A673 (cell line): ENCODE measurements around the gene TTLL10. TPM values are rescaled to one million over a fixed set of nuclear protein-coding genes. Genes with fewer than 3 reads are reported as not detected.

Source experiments
- BruUV-seq: library from RNA; stranded (reverse); fragments of 400-500 nt; replicated peaks from 2 replicates; lab custom pipeline; 2021; lab: Mats Ljungman, UMichigan
- CTCF ChIA-PET: fragments of 300-600 bp; sonication (Branson Sonifier 250); formaldehyde crosslinking; loops from one replicate; lab custom pipeline; 2022; ENCODE audit warnings: antibody characterized with exemption; lab: Charles Lee
- POLR2A ChIA-PET: fragments of 300-600 bp; sonication (Branson Sonifier 250); formaldehyde crosslinking; loops from one replicate; lab custom pipeline; 2022; ENCODE audit warnings: antibody characterized with exemption; ENCODE audit not compliant: low non-redundant PET; lab: Charles Lee
- DNase-seq: peaks from one replicate; pipeline ENCODE4 v3.0.0-alpha.2; 2015; ENCODE audit warnings: low spot score
- H3K27ac ChIP-seq: fragments of 200-600 bp; sonication (generic); 2 replicates; pipeline ENCODE4 v1.5.1; 2016; ENCODE audit warnings: mixed run types, low read depth, mild to moderate bottlenecking, mixed read lengths, antibody characterized with exemption, low read length; ENCODE audit not compliant: poor library complexity, severe bottlenecking
- H3K27me3 ChIP-seq: fragments of 200-600 bp; sonication (generic); replicated peaks from 2 replicates; pipeline ENCODE4 v1.6.1; 2017; ENCODE audit warnings: mixed run types, low read depth, mild to moderate bottlenecking, mixed read lengths, antibody characterized with exemption, low read length; ENCODE audit not compliant: insufficient read depth, poor library complexity
- H3K36me3 ChIP-seq: fragments of 200-600 bp; sonication (generic); 2 replicates; pipeline ENCODE4 v1.6.1; 2016; ENCODE audit warnings: mixed run types, mild to moderate bottlenecking, mixed read lengths, antibody characterized with exemption, low read length; ENCODE audit not compliant: insufficient read depth, poor library complexity, severe bottlenecking
- H3K4me1 ChIP-seq: fragments of 200-600 bp; sonication (generic); 2 replicates; pipeline ENCODE4 v1.6.1; 2017; ENCODE audit warnings: mixed run types, mild to moderate bottlenecking, mixed read lengths, antibody characterized with exemption, low read length; ENCODE audit not compliant: insufficient read depth, poor library complexity, severe bottlenecking
- H3K4me3 ChIP-seq: fragments of 200-600 bp; sonication (generic); 2 replicates; pipeline ENCODE4 v1.5.1; 2016; ENCODE audit warnings: low read depth, mixed run types, mild to moderate bottlenecking, mixed read lengths, low read length; ENCODE audit not compliant: poor library complexity, severe bottlenecking
- H3K9me3 ChIP-seq: fragments of 200-600 bp; sonication (generic); 2 replicates; pipeline ENCODE4 v1.6.1; 2016; ENCODE audit warnings: mixed run types, low read depth, mild to moderate bottlenecking, mixed read lengths, antibody characterized with exemption, low read length; ENCODE audit not compliant: poor library complexity, severe bottlenecking
- CTCF ChIP-seq: fragments of 300-800, 200-600 bp; sonication (generic); conservative IDR thresholded peaks from 2 replicates; pipeline ENCODE4 v1.5.1; 2017; ENCODE audit warnings: low read depth, mild to moderate bottlenecking, antibody characterized with exemption, low read length, moderate library complexity, mixed read lengths
- EZH2 ChIP-seq: fragments of 200-600 bp; sonication (generic); IDR thresholded peaks from 2 replicates; pipeline ENCODE4 v1.6.1; 2017; ENCODE audit warnings: borderline replicate concordance, low read depth, mild to moderate bottlenecking, mixed read lengths, antibody characterized with exemption, low read length; ENCODE audit not compliant: poor library complexity, severe bottlenecking
- intact Hi-C: fragments of 100-400 bp; cut with micrococcal nuclease; formaldehyde crosslinking; loops from one replicate; pipeline ENCODE4 v1.10.0; 2022; ENCODE audit not compliant: unreplicated experiment
- total RNA-seq: library from RNA; stranded (reverse); gene quantifications from 2 replicates; pipeline ENCODE4 v1.2.3, GENCODE V29; 2021

TTLL10 gene
- total RNA-seq, 1 experiment from 2014 or later, result not detected

GRCh38 chr1:1135339-1136136 is 38.1 kb upstream of the TTLL10 start:
- no peaks in the 10 kb centered on the region for H3K27me3 ChIP-seq
- no TSS peak for BruUV-seq
- no peaks in the 10 kb centered on the region for H3K4me1 ChIP-seq
- no peak for DNase-seq
- H3K27ac ChIP-seq, result no peak overlapping the region
- intact Hi-C loops, result no loop called here
- POLR2A ChIA-PET, result no interaction called here
- TF ChIP-seq CTCF (no peak), EZH2 (no peak)
- no peaks in the 10 kb centered on the region for H3K9me3 ChIP-seq
- H3K4me3 ChIP-seq, result no peak overlapping the region
- CTCF ChIA-PET, result no interaction called here
- H3K36me3 ChIP-seq, result no peaks in the 10 kb centered on the region

- H3K9me3 ChIP-seq, result no peaks in the 10 kb centered on the region
- H3K4me1 ChIP-seq, result no peaks in the 10 kb centered on the region
- intact Hi-C loops, result no loop called here
- no TSS peak for BruUV-seq
- no peak overlapping the region for H3K4me3 ChIP-seq
- H3K27ac ChIP-seq, result no peak overlapping the region
- H3K36me3 ChIP-seq, result no peaks in the 10 kb centered on the region
- CTCF ChIA-PET, result no interaction called here
- POLR2A ChIA-PET, result no interaction called here
- TF ChIP-seq EZH2 (no peak), CTCF (no peak)
- no peak for DNase-seq
- no peaks in the 10 kb centered on the region for H3K27me3 ChIP-seq
Observed at GRCh38 chr1:1136547-1137230, 37.0 kb upstream of the TTLL10 start.

- no peaks in the 10 kb centered on the region for H3K9me3 ChIP-seq
- H3K4me1 ChIP-seq, result no peaks in the 10 kb centered on the region
- ChIA-PET CTCF (no interaction called here), POLR2A (no interaction called here)
- intact Hi-C loops, result no loop called here
- no peak overlapping the region for H3K27ac ChIP-seq
- H3K36me3 ChIP-seq, result no peaks in the 10 kb centered on the region
- H3K4me3 ChIP-seq, result no peak overlapping the region
- no peaks in the 10 kb centered on the region for H3K27me3 ChIP-seq
- DNase-seq, result no peak
- TF ChIP-seq EZH2 (no peak), CTCF (no peak)
- no TSS peak for BruUV-seq
Observed at GRCh38 chr1:1137256-1138045, 36.2 kb upstream of the TTLL10 start.
